Measurements from ENCODE around the gene SLC12A5. TPM values are rescaled to one million over a fixed set of nuclear protein-coding genes. Genes with fewer than 3 reads are reported as not detected.
A peak's percentile ranks its signal among the peaks of the same experiment; 100 is the strongest.

Gene SLC12A5
- total RNA-seq, 1 donor = not detected

DNA sequence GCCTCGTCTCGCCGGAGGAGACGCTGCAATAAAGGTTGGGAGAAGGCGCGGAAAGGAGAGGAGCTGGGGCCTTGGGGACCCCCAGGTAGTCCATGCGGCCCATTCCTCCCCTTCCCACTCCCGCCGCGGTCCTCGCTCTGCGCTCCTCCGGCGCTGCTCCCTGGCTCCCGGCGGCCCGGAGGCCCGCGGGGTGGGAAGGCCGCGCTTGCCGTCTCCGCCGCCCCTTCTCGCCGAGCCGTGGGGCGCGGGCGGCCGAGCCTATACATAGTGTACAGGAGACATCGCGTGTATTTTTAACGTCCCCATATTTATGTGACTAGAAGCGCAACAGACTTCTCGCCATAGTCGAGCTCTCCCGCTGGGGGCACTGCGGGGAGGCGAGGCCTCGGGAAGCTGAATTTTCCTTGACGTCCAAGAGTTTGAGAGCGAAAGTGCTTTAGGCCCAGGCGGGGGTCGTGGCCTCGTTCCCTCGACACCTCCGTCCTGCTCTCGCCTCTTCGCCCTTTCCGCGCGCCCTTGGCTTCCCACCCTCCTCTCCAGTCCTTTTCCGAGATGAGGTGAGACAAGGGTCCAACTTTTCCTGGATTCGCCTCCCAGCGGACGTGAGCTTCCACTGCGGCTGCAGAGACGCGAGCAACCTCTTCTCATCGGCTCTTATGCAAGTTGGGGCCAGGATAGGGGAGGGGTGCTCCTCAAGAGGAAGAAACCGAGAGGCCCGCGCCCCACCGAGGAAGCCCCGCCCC lies 29.0 kb downstream of the SLC12A5 start:
- peak; percentile 34 for DNase-seq (ENCODE audit: low read depth)
- peak overlapping the region; percentile 54 for H3K4me3 ChIP-seq (ENCODE audit: low read depth, low read length)
- TF ChIP-seq, protein P1, sequence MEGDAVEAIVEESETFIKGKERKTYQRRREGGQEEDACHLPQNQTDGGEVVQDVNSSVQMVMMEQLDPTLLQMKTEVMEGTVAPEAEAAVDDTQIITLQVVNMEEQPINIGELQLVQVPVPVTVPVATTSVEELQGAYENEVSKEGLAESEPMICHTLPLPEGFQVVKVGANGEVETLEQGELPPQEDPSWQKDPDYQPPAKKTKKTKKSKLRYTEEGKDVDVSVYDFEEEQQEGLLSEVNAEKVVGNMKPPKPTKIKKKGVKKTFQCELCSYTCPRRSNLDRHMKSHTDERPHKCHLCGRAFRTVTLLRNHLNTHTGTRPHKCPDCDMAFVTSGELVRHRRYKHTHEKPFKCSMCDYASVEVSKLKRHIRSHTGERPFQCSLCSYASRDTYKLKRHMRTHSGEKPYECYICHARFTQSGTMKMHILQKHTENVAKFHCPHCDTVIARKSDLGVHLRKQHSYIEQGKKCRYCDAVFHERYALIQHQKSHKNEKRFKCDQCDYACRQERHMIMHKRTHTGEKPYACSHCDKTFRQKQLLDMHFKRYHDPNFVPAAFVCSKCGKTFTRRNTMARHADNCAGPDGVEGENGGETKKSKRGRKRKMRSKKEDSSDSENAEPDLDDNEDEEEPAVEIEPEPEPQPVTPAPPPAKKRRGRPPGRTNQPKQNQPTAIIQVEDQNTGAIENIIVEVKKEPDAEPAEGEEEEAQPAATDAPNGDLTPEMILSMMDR (IDR thresholded peaks at IDR 0.05; ENCODE audit: insufficient read depth, low read length) = peak; percentile 48

DNA sequence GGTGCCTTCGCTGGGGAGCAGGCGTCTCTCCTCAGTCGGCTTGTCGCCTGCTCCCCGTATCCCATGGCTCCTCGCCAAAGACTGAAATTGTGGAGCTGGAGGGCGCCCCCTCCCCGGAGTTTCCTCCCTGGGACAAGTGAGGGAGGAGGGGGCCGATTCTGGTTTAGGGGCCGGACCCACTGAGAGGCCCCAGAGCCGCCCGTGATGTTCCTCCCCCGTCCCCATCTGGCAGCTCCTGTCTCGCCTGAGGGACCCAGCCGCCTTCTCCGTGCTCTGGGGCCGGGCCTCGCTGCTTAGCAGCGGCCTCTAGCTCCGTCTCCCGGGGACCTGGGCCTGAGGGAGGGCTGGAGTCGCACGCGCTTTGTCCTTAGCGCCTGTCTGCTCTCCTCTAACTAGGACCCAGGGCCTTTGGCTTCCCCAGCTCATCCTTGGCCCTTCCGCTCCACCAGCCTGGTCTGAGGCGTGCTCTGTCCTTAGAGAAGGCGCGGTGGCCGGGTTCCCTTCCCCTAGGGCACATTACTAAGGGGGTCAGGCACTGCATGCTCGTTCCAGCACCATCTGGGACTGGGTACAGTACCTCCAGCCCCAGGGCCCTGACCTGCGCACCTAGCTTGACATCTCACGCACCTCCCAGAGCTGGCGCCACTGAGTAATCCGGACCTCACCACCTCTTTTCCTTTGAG lies 29.7 kb downstream of the SLC12A5 start:
- peak overlapping the region; percentile 54 for H3K4me3 ChIP-seq (ENCODE audit: low read depth, low read length)
- DNase-seq (ENCODE audit: low read depth) = no peak
- TF ChIP-seq, protein P1 (IDR thresholded peaks at IDR 0.05; ENCODE audit: insufficient read depth, low read length) = no peak

DNA sequence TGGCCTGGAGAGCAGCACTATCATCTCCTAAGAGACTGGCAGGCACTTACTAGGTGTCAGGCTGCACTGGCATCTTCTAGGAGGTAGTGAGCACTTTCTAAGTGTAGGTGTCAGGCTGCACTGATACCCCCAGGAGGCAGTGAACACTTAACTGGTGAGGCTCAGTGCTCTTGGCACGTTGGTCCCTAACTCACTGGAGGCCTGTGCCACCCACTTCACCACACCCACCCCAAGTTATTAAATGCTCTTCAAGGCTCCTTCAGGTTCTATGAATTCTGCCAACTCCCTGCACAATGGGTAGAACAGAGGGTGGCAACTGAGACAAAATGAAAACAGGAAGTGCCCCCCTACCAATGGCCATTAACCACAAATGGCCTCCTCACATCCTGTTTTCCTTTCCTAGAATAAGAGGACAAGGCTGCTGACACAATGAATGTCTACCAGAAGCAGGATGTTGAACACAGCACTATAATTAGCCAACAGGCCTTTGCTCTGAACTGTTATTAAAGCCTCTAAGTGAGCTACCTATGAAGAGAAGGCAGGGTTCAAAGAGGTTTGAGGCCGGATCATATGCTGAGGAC lies 31.4 kb downstream of the SLC12A5 start:
- no peak overlapping the region for H3K4me3 ChIP-seq (ENCODE audit: low read depth, low read length)
- no peak for DNase-seq (ENCODE audit: low read depth)
- TF ChIP-seq, protein P1 (IDR thresholded peaks at IDR 0.05; ENCODE audit: insufficient read depth, low read length) = no peak

DNA sequence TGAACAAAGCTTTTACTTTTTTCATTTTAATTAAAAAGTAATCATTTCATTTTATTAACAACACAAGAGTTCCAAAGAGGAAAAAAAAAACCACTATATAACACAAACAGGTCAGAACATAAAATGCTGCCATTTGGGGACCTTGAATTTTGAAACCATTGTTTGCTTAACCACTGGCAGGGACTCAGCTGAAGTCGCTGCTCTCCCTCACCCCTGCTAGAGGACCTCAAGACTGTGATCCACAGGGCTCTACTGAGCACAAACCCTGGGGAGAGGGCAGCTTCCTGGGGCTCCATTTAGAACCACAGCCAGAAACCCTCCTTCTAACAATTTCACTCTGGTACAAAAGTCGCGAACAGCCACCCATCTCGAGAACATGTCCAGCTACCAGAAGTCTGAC lies 32.0 kb downstream of the SLC12A5 start:
- TF ChIP-seq, protein P1 (IDR thresholded peaks at IDR 0.05; ENCODE audit: insufficient read depth, low read length) = no peak
- no peak for DNase-seq (ENCODE audit: low read depth)
- H3K4me3 ChIP-seq (ENCODE audit: low read depth, low read length) = no peak overlapping the region

DNA sequence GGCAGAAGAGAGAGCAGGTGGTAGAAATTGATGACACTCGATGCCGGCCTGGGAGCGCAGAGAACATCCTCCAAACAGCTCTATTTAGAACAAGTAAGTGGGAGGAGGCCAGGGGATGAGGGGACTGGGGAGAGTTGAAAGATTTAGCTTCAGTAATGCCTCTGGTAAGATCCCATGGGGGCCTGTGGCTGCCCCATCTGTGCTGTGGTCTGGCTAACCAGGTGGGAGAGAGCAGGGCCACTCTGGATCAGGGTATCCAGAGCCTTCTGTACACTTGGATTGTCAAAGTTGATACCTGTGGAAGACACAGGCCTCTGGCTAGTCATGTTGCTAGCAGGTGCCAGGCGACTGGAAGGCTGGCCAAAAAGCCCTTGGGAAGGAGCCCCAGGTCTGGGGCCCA lies 33.1 kb downstream of the SLC12A5 start:
- TF ChIP-seq, protein P1 (IDR thresholded peaks at IDR 0.05; ENCODE audit: insufficient read depth, low read length) = no peak
- H3K4me3 ChIP-seq (ENCODE audit: low read depth, low read length) = no peak overlapping the region
- no peak for DNase-seq (ENCODE audit: low read depth)

DNA sequence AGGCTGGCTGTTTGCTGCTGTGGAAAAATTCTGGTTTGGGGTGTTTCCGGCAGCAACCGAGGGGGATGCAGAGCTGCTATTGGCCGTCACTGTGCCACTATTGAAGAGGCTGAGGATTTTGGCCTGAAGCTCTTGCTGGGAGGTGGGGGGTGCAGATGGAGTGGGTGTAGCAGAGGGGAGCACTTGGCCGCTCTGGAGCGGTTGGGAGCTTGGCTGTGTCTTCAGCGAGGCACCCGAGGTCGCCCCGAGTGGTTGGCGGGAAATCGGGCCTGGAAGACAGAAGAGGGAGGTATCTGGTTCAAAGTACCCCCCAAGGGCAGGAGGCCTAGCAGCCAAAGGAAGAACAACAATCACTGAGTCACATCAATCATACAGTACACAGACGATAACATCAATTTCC lies 33.6 kb downstream of the SLC12A5 start:
- DNase-seq (ENCODE audit: low read depth) = no peak
- H3K4me3 ChIP-seq (ENCODE audit: low read depth, low read length) = no peak overlapping the region
- TF ChIP-seq, protein P1 (IDR thresholded peaks at IDR 0.05; ENCODE audit: insufficient read depth, low read length) = no peak

Measured in fibroblast of the aortic adventitia (primary cell).